IPS-15b (cell line): ENCODE results near the gene PPIF.

Experiments
- H3K27me3 ChIP-seq: one replicate; pipeline ENCODE4 v1.6.1; 2013; ENCODE audit warnings: low read length; ENCODE audit not compliant: control insufficient read depth, insufficient read depth
- H3K36me3 ChIP-seq: one replicate; pipeline ENCODE4 v1.6.1; 2013; ENCODE audit warnings: low read length; ENCODE audit not compliant: control insufficient read depth, insufficient read depth
- H3K4me1 ChIP-seq: one replicate; pipeline ENCODE4 v1.6.1; 2013; ENCODE audit warnings: mild to moderate bottlenecking, low read length; ENCODE audit not compliant: control insufficient read depth, insufficient read depth
- H3K4me3 ChIP-seq: one replicate; pipeline ENCODE4 v1.5.1; 2013; ENCODE audit warnings: low read depth, low read length
- H3K9ac ChIP-seq: one replicate; pipeline ENCODE4 v1.6.1; 2013; ENCODE audit warnings: low read depth, mild to moderate bottlenecking, low read length
- H3K9me3 ChIP-seq: one replicate; pipeline ENCODE4 v1.6.1; 2013; ENCODE audit warnings: mild to moderate bottlenecking, low read length; ENCODE audit not compliant: control insufficient read depth, insufficient read depth

The PPIF gene

GRCh38 chr10:79404690-79405131 lies 57.4 kb downstream of the PPIF start:
- H3K9ac ChIP-seq: no peak overlapping the region
- no peaks in the 10 kb centered on the region for H3K36me3 ChIP-seq
- no peak overlapping the region for H3K4me3 ChIP-seq
- no peaks in the 10 kb centered on the region for H3K27me3 ChIP-seq
- peaks cover 2% of the 10 kb centered on the region for H3K4me1 ChIP-seq
- no peaks in the 10 kb centered on the region for H3K9me3 ChIP-seq
